AG08395 (cell line): ENCODE results near the gene NMNAT3.
"Not testable (repeated sequence)": the region's sequence is repeated elsewhere in the genome, so short reads cannot be mapped to it uniquely, and the experiment has no call there.

Experiments used
- DNase-seq: peaks from one replicate; pipeline ENCODE4 v3.0.0; 2012; ENCODE audit warnings: mixed read lengths, low spot score

The NMNAT3 gene

DNA sequence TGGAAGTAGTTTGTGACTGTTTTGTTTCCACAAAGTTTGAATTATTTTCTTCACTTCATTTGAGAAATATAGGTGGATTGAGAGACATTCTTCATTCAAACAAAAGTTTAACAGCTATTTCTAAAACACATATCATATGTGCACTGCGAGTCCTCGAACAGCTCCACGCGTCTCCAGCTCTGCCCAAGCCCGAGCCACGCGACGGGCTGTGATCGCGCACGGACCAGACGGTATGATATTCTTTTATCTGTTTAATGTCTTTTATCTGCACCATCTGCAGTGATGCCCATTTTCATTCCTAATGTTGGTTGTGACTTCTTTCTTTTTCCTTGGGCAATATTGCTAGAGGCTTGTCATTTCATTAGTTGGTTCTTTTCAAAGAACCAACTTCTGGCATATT is 94.1 kb downstream of the NMNAT3 start:
- not testable (repeated sequence) for DNase-seq

- DNase-seq = no peak
These were observed 99.0 kb downstream of the NMNAT3 start for GRCh38 chr3:139578783-139579182.

- DNase-seq = no peak
These were observed 99.9 kb downstream of the NMNAT3 start for GRCh38 chr3:139577909-139578308.

DNA sequence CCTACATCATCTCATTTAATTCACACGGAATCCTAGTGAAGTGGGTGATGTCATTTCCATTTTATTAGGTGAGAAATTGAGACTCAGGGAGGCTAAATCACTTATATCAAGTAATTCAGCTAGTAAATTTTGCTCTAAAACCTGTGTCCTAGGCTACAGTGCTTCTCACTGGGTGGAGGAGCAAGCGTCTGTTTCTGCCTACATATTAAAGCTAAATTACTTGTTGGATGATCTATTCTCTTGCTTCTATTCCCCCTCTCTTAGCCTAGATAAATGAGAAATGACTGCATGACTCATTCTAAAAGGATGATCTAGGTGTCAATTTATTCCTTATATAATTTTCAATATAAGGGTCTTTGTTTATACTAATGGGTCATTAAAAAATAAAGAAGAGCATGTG is 100.4 kb downstream of the NMNAT3 start:
- DNase-seq = no peak

GRCh38 chr3:139574026-139574947 is 103.5 kb downstream of the NMNAT3 start:
- DNase-seq = no peak

DNA sequence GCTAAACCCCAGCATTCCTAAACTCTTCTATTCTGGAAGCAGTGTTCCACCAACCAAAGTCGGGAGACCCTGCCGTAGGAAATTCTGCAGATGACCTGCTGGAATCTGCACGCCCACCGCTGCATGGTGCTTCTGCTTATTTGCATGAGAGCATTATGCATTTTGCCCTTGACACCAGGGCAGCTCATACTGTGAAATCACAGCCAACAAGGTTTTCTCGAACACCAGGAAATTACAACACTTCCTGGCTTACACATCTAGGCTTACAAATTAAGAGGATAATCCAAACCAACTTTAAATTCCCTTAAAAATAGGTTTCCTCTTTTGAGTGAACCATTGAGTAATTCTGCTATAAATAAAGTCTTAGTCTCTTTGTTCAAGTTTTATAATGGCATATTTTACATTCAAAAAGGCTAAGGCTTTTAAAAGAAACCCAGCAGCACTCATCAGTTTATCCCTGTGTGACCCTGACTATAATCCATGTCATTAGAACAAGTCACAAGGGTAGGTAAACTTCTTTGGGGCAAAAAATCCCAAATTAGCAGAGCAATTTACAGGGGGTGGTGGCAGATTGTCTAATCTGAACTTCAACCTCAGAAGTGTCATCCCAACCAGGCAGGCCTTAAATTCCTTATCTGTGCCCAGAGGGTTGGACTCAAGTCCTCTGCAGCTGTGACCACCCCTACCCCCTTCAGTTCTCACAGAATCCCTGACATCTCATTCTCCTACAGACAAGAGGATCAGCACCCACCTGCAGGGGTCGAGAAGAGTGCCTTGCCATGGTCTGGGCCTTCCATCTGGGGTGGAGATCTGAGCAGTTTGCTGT is 104.7 kb downstream of the NMNAT3 start:
- no peak for DNase-seq

DNA sequence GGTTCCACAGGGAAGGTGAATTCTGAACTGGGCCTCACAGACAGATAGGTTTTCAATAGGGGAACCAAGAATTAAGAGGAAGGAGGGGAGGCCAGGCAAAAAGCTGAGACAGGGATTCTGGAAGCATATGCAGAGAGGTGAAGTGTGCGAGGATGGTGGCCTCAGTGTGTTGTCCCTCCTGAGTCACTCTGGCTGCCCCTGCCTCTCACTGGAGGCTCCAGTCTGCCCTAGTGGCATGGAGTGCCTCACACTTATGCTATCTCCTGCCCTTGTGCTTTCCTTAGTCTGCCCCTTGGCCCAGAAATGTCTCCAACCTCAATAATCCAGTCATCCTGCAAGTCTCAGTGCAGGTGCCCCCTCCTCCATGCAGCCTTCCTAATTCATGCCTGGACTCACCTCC is 106.1 kb downstream of the NMNAT3 start:
- DNase-seq = no peak

DNA sequence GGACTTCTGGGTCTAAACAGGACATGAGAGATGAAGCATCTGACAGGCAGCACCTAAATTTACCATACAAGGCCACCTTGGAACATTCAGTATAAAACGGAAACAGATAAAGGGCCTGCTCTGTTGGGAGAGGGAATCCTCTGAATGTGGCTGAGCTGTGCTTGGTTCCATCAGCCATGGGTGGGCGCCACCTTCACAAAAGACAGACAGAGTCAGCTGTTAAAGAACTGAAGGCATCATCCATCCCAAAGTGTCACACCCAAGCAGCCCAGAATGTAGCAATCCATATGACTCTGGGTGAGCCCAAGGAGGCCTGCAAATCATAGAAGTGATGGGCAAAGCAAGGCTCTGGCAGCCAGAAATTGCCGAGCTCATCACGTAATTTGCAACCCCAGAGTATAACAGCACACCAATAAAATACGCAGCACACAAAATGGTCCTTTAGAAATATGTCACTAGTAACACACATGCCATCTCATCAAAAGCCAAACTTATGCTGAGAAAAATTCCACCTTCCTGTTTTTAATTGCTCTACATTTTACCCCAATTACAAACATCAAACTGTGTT is 113.4 kb downstream of the NMNAT3 start:
- no peak for DNase-seq

GRCh38 chr3:139561959-139562676 is 115.7 kb downstream of the NMNAT3 start:
- peak; percentile 51 for DNase-seq

GRCh38 chr3:139561255-139561817 is 116.4 kb downstream of the NMNAT3 start:
- no peak for DNase-seq

DNA sequence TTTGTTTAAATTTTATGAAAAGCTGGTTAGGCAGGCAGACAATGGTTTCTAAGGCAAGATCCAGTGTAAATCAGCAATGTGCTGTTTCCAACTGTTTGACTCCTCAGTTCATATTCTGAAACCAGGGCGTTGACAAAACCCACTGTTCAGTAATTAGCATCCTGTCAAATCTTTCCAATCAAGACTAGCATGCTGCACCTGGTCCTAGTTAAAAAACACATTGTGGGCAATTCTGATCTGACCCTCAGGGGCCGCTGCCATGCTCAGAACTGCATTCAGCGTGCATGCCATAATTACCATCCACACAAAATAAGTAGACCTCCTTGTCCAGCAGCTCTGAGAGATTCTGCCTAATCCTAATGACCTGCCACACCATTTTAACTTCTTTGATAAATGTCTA is 117.4 kb downstream of the NMNAT3 start:
- DNase-seq = no peak

DNA sequence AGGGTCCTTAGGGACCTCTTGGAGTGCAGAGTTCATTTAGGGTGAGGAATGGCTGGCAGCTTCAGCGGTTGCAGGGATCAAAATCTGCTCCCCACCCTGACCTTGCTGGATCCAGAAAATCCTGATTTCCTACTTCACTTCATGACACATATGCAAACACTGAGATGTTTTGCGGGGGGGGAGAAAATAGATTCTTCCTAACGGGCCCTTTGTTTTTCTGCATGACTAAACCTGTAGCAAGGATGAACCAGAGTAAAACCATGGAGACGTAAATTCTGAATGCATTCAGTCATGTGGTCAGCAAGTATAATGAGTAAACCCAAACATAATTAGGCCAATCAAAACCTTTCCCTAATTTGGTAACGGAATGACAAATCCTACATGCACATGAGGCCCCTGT is 118.2 kb downstream of the NMNAT3 start:
- DNase-seq = peak; percentile 25

- DNase-seq = no peak
These were observed 119.2 kb downstream of the NMNAT3 start for GRCh38 chr3:139558351-139559266.

GRCh38 chr3:139557041-139557440 is 120.7 kb downstream of the NMNAT3 start:
- no peak for DNase-seq

- DNase-seq = no peak
These were observed 122.5 kb downstream of the NMNAT3 start for GRCh38 chr3:139555249-139555648.

DNA sequence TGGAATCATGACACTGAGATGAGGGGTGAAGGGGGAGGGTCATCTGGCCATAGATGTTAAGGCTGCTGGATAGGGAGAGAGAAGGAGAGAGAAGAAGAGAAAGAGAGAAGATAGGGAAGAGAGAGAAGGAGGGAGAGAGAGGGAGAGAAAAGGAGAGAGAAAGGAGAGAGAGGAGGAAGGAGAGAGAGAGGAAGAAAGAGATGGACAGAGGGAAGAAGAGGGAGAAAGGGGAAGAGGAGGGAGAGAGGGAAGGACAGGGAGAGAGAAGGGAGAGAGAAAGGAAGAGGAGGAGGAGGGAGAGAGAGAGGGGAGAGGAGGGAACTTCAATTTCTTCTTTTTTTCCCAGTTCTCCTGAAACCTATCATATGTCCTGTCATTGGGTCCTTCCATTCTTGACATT is 123.1 kb downstream of the NMNAT3 start:
- DNase-seq = no peak

- no peak for DNase-seq
These were observed 125.0 kb downstream of the NMNAT3 start for GRCh38 chr3:139552632-139553365.

GRCh38 chr3:139548801-139549200 is 129.0 kb downstream of the NMNAT3 start:
- no peak for DNase-seq

DNA sequence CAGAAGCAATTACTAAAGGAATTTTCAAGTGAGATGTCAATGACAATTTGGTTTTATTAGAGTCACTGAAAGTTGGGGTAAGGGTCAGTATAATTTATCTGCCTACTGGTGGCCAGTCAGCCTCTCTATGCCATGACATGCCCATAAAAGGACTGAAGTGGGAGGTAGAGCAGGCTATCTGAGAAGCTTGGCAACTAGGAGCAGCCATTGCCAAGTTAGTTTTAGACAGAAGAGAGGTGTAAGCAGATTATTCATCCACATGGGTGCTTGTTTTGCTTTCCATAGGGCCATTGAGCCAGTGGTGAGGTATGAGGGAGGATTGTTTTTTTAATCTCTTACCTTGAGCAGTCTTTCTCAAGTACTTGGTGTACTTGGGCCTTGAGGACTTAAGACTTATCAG is 130.1 kb downstream of the NMNAT3 start:
- no peak for DNase-seq

GRCh38 chr3:139546772-139547171 is 131.0 kb downstream of the NMNAT3 start:
- DNase-seq = no peak
